K562 (cell line): ENCODE results near the gene VGLL1. TPM values are rescaled to one million over a fixed set of nuclear protein-coding genes. Genes with fewer than 3 reads are reported as not detected.

ENCODE experiments used
- ARNT ChIP-seq, 2 experiments: fragments of 450-650 bp; IDR thresholded peaks; 2 replicates each; pipeline ENCODE4 v1.6.1; 2016; ENCODE audit warnings: mild to moderate bottlenecking in 1 of 2
- BCOR ChIP-seq: fragments of 450-650 bp; IDR thresholded peaks from 2 replicates; pipeline ENCODE4 v1.6.1; 2016
- ERF ChIP-seq: fragments of 450-650 bp; formaldehyde crosslinking; IDR thresholded peaks from 2 replicates; pipeline ENCODE4 v1.4.0; 2020; ENCODE audit warnings: mild to moderate bottlenecking, mixed read lengths
- ETV1 ChIP-seq: fragments of 450-650 bp; conservative IDR thresholded peaks from 2 replicates; pipeline ENCODE4 v1.6.1; 2016; ENCODE audit warnings: missing genetic modification characterization, control low read depth, low read depth, missing compliant biosample characterization
- FOS ChIP-seq: IDR thresholded peaks from 3 replicates; pipeline ENCODE4 v1.6.1; 2011; ENCODE audit not compliant: insufficient read length; ENCODE audit errors: extremely low read depth
- GATA2 ChIP-seq: sonication (generic); formaldehyde crosslinking; IDR thresholded peaks from 2 replicates; pipeline ENCODE4 v1.4.0; 2020; ENCODE audit warnings: mild to moderate bottlenecking, missing genetic modification reagents
- GTF2B ChIP-seq: IDR thresholded peaks from 2 replicates; pipeline ENCODE4 v1.6.1; 2011; ENCODE audit not compliant: insufficient read length; ENCODE audit errors: extremely low read depth
- HDAC6 ChIP-seq: IDR thresholded peaks from 2 replicates; pipeline ENCODE4 v1.6.1; 2012; ENCODE audit warnings: low read depth, mild to moderate bottlenecking, control low read depth, inconsistent platforms, low read length, moderate library complexity
- HNRNPL ChIP-seq: fragments of 200-400 bp; formaldehyde crosslinking; IDR thresholded peaks from 2 replicates; pipeline ENCODE4 v1.6.1; 2017; ENCODE audit warnings: low read depth, mild to moderate bottlenecking, low read length
- KDM5B ChIP-seq: fragments of 200-600 bp; sonication (generic); IDR thresholded peaks from 2 replicates; pipeline ENCODE4 v1.6.1; 2012; ENCODE audit warnings: low read depth, mild to moderate bottlenecking, moderate library complexity, low read length, control low read depth, inconsistent platforms; ENCODE audit not compliant: insufficient replicate concordance
- KLF6 ChIP-seq: fragments of 250-450 bp; sonication (Bioruptor Pico); IDR thresholded peaks from 2 replicates; pipeline ENCODE4 v1.4.0; 2020; ENCODE audit warnings: mild to moderate bottlenecking, moderate library complexity, borderline replicate concordance
- MCM7 ChIP-seq, 2 experiments: fragments of 450-650 bp; IDR thresholded peaks; 2 replicates each; pipeline ENCODE4 v1.6.1; 2016 to 2018
- MIER1 ChIP-seq: fragments of 450-650 bp; IDR thresholded peaks from 2 replicates; pipeline ENCODE4 v1.6.1; 2016; ENCODE audit warnings: antibody characterized with exemption, mild to moderate bottlenecking, low read depth
- RBM17 ChIP-seq: fragments of 200-400 bp; formaldehyde crosslinking; IDR thresholded peaks from 2 replicates; pipeline ENCODE4 v1.6.1; 2017; ENCODE audit warnings: low read depth, mild to moderate bottlenecking, low read length, borderline replicate concordance
- STAG1 ChIP-seq: sonication (generic); formaldehyde crosslinking; IDR thresholded peaks from 2 replicates; pipeline ENCODE4 v1.5.0; 2020; ENCODE audit warnings: missing genetic modification reagents, borderline replicate concordance
- ZNF347 ChIP-seq: fragments of 450-650 bp; formaldehyde crosslinking; IDR thresholded peaks from 2 replicates; pipeline ENCODE4 v1.4.0; 2020; ENCODE audit warnings: low read depth, mild to moderate bottlenecking, moderate library complexity
- ZNF444 ChIP-seq: fragments of 250-450 bp; sonication (Bioruptor Pico); IDR thresholded peaks from 2 replicates; pipeline ENCODE4 v1.4.0; 2020; ENCODE audit warnings: mild to moderate bottlenecking, moderate library complexity
- ZNF76 ChIP-seq: fragments of 250-450 bp; sonication (Bioruptor Pico); IDR thresholded peaks from 2 replicates; pipeline ENCODE4 v1.4.0; 2020; ENCODE audit warnings: mild to moderate bottlenecking, moderate library complexity, borderline replicate concordance
- polyA plus RNA-seq, 8 experiments: library from polyadenylated mRNA; depleted of rRNA in 4 of 8; stranded (reverse) in 5 of 8; unstranded in 3 of 8; fragments of >200 nt; fragmentation: Nextera tagmentation in 2 of 8; fragmentation: Illumina TruSeq in 1 of 8; extraction: Ambion mirVana in 2 of 8; extraction: Trizol in 1 of 8; gene quantifications; 2 replicates each; pipeline versions ENCODE4 v1.2.1 to v1.2.3, GENCODE V29; 2011 to 2014; ENCODE audit warnings: inconsistent platforms in 1 of 8, missing spikeins in 1 of 8
- total RNA-seq, 7 experiments: library from RNA; depleted of rRNA in 6 of 7; stranded (reverse); fragments of >200 nt in 6 of 7; fragmentation: Illumina TruSeq in 2 of 7; extraction: Trizol in 2 of 7; gene quantifications; 2 replicates each; pipeline versions ENCODE4 v1.2.1 to v1.2.3, GENCODE V29; 2011 to 2021; ENCODE audit warnings: low replicate concordance in 1 of 7
- TF ChIP-seq, protein P1 (sequence below): sonication (generic); formaldehyde crosslinking; IDR thresholded peaks from 2 replicates; pipeline ENCODE4 v1.8.1; 2023; ENCODE audit warnings: missing genetic modification reagents, mild to moderate bottlenecking, borderline replicate concordance
- TF ChIP-seq, protein P2 (sequence below): sonication (generic); formaldehyde crosslinking; IDR thresholded peaks from 2 replicates; pipeline ENCODE4 v1.8.0; 2023; ENCODE audit warnings: mild to moderate bottlenecking, missing genetic modification reagents

Gene VGLL1
- total and polyA plus RNA-seq, 9 of the 15 experiments (the other 6 are each of a cell fraction or from before 2014, with no cell fraction given) = not detected

GRCh38 chrX:136496186-136496763, 35.7 kb upstream of the VGLL1 start (continued):
- TF ChIP-seq HNRNPL = no peak
- no peak for TF ChIP-seq ERF (CRISPR knock-in tag)
- TF ChIP-seq GTF2B = no peak
- no peak for TF ChIP-seq ARNT (IDR thresholded peaks at IDR 0.05)
- TF ChIP-seq KLF6 (CRISPR knock-in tag) = no peak
- TF ChIP-seq MCM7 (IDR thresholded peaks at IDR 0.05) = no peak
- no peak for TF ChIP-seq HDAC6
- TF ChIP-seq RBM17 = no peak
- TF ChIP-seq MIER1 = no peak
- TF ChIP-seq, protein P1, sequence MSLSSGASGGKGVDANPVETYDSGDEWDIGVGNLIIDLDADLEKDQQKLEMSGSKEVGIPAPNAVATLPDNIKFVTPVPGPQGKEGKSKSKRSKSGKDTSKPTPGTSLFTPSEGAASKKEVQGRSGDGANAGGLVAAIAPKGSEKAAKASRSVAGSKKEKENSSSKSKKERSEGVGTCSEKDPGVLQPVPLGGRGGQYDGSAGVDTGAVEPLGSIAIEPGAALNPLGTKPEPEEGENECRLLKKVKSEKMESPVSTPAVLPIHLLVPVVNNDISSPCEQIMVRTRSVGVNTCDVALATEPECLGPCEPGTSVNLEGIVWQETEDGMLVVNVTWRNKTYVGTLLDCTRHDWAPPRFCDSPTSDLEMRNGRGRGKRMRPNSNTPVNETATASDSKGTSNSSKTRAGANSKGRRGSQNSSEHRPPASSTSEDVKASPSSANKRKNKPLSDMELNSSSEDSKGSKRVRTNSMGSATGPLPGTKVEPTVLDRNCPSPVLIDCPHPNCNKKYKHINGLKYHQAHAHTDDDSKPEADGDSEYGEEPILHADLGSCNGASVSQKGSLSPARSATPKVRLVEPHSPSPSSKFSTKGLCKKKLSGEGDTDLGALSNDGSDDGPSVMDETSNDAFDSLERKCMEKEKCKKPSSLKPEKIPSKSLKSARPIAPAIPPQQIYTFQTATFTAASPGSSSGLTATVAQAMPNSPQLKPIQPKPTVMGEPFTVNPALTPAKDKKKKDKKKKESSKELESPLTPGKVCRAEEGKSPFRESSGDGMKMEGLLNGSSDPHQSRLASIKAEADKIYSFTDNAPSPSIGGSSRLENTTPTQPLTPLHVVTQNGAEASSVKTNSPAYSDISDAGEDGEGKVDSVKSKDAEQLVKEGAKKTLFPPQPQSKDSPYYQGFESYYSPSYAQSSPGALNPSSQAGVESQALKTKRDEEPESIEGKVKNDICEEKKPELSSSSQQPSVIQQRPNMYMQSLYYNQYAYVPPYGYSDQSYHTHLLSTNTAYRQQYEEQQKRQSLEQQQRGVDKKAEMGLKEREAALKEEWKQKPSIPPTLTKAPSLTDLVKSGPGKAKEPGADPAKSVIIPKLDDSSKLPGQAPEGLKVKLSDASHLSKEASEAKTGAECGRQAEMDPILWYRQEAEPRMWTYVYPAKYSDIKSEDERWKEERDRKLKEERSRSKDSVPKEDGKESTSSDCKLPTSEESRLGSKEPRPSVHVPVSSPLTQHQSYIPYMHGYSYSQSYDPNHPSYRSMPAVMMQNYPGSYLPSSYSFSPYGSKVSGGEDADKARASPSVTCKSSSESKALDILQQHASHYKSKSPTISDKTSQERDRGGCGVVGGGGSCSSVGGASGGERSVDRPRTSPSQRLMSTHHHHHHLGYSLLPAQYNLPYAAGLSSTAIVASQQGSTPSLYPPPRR = no peak
- TF ChIP-seq, protein P2, sequence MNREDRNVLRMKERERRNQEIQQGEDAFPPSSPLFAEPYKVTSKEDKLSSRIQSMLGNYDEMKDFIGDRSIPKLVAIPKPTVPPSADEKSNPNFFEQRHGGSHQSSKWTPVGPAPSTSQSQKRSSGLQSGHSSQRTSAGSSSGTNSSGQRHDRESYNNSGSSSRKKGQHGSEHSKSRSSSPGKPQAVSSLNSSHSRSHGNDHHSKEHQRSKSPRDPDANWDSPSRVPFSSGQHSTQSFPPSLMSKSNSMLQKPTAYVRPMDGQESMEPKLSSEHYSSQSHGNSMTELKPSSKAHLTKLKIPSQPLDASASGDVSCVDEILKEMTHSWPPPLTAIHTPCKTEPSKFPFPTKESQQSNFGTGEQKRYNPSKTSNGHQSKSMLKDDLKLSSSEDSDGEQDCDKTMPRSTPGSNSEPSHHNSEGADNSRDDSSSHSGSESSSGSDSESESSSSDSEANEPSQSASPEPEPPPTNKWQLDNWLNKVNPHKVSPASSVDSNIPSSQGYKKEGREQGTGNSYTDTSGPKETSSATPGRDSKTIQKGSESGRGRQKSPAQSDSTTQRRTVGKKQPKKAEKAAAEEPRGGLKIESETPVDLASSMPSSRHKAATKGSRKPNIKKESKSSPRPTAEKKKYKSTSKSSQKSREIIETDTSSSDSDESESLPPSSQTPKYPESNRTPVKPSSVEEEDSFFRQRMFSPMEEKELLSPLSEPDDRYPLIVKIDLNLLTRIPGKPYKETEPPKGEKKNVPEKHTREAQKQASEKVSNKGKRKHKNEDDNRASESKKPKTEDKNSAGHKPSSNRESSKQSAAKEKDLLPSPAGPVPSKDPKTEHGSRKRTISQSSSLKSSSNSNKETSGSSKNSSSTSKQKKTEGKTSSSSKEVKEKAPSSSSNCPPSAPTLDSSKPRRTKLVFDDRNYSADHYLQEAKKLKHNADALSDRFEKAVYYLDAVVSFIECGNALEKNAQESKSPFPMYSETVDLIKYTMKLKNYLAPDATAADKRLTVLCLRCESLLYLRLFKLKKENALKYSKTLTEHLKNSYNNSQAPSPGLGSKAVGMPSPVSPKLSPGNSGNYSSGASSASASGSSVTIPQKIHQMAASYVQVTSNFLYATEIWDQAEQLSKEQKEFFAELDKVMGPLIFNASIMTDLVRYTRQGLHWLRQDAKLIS (CRISPR knock-in tag) = no peak
- TF ChIP-seq ETV1 (tag) = no peak; the same call in 1 of the 2 replicates
- no peak for TF ChIP-seq FOS
- TF ChIP-seq GATA2 (CRISPR knock-in tag) = no peak
- no peak for TF ChIP-seq ZNF347 (CRISPR knock-in tag)
- no peak for TF ChIP-seq STAG1 (CRISPR knock-in tag)
- TF ChIP-seq BCOR = 0 out of 2 replicates have a peak, but pooled peaks have one; percentile 16
- no peak for TF ChIP-seq ZNF444
- TF ChIP-seq KDM5B = no peak
- no peak for TF ChIP-seq ZNF76
